DOHH2 (cell line): Measurements from ENCODE around the gene B4GALT7.

Source experiments
- EZH2phosphoT487 ChIP-seq: fragments of 200-600 bp; sonication (generic); IDR thresholded peaks from 2 replicates; pipeline ENCODE4 v1.6.1; 2017; ENCODE audit warnings: borderline replicate concordance, mild to moderate bottlenecking, antibody characterized with exemption, low read length, moderate library complexity, mixed read lengths
- TF ChIP-seq, protein P1 (sequence below): fragments of 200-600 bp; sonication (generic); IDR thresholded peaks from one replicate; pipeline ENCODE4 v1.5.1; 2014; ENCODE audit warnings: antibody characterized with exemption, mild to moderate bottlenecking, low read depth, low read length; ENCODE audit not compliant: poor library complexity, severe bottlenecking

DNA sequence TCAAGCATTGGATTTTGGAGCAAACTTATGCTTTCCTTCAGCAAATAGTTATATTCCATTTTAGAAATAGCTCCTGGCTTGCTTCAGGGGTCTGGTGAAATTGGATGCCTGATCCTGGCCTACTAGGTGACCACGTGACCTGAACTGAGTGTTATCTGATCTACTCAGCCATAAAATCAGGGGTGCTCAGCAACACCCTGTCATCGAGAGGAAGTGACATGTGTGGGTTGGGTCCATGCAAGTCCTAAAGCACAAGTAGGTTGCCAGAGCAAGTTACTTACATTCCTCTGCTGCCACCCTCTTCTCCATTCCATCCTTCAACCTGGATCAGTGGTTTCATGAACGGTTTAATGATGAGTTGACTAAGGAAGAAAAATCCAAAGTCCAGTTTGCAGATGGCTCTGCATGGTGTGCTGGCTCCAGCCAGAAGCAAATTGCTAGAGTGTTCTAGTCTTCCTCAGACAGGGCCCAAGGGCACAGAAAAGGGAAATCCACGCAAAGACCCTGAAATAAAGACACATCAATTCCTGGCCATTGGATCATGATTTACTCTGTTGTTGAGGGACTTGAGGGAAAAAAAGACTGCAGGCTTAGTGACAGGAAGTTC is 42.8 kb upstream of the B4GALT7 start:
- TF ChIP-seq, protein P1, sequence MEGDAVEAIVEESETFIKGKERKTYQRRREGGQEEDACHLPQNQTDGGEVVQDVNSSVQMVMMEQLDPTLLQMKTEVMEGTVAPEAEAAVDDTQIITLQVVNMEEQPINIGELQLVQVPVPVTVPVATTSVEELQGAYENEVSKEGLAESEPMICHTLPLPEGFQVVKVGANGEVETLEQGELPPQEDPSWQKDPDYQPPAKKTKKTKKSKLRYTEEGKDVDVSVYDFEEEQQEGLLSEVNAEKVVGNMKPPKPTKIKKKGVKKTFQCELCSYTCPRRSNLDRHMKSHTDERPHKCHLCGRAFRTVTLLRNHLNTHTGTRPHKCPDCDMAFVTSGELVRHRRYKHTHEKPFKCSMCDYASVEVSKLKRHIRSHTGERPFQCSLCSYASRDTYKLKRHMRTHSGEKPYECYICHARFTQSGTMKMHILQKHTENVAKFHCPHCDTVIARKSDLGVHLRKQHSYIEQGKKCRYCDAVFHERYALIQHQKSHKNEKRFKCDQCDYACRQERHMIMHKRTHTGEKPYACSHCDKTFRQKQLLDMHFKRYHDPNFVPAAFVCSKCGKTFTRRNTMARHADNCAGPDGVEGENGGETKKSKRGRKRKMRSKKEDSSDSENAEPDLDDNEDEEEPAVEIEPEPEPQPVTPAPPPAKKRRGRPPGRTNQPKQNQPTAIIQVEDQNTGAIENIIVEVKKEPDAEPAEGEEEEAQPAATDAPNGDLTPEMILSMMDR = no peak
- TF ChIP-seq EZH2phosphoT487 = no peak
